ENCODE results near the gene DCXR.

The DCXR gene

DNA sequence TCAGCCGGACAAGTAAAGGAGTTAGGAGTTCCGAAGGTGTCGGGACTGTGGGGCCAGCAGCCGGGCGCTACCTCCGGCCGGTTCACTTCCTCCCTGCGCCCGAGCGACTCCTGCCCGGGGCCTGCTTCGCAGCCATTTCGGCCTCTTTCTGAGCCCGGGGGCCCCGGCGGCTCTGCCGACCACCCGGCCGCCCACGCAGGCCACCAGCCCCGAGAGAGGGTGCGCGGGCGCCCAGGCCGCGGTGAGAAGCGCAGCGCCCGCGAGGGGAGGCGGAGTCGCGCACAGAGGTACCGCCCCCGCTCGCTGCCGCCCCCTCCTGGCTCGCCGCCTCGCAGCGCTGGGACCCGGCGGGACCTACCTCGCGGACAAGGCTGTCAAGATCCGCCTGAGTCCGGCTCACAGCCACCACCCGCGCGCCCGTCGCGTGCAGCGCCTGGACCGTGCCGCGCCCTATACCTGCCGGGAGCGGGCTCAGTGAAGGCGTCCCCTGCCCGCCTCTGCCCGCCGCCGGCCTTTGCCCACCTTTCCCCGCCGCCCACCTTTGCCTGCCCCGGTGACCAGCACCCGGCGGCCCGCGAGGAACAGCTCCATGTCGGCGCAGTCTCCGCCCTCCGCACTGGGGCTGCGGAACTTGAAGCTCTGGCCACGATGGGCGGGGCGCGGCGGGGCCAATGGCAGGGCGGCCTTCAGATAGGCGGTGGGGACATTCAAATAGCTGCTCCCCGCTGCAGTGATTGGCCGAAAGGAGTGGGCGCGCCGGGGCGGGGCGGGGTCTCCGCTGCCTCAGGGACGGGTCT is at the start of gene DCXR:
Gene DCXR (minus strand): TSS at position 606 of the 797 bp plus-strand sequence. CDS start 15 bp downstream, at position 591.
- no peak for TF ChIP-seq GATA3 (IDR thresholded peaks at IDR 0.05; ENCODE audit: low read depth, low read length)
- TF ChIP-seq GATA2 (IDR thresholded peaks at IDR 0.05; ENCODE audit: low read depth, low read length) = no peak

DNA sequence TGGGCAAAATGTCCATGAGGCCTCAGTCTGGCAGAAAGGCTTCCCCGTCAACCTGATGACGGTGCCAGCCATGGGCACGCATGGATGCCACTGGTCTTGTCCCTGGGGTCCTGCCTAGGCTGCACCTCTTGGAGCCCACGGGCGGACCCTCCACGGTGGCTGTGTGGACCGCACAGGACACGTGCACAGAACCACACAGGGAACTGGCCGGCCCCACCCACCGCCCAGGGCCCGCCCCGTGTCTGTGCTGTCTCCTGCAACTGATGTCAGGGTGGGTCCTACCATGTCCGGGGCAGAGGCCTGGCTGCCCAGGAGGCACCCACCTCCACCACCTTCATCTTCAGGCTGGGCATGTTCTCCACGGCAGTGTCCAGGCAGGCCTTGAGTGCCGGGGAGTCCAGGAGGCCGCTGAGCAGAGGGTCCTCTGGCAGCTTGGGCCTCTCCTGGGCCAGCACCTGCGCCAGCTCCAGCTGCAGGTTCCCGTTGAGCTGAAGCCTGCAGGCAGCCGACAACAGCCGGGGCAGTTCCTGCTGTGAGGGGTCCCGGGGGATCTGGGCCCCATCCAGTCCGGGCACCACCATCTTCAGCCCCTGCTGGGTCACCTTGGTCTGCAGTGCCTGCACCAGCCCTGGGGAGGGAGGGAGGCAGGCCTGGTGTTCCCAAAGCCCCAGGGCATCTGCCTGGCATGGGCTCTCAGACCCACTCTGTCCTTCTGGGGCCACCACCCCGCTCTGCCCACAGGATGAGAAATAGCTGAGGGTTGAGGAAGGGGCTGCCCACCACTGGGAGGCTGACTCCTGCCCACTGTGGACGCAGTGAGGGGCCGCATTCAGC is 48.7 kb upstream of the DCXR start:
- TF ChIP-seq GATA2 (IDR thresholded peaks at IDR 0.05; ENCODE audit: low read depth, low read length) = no peak

- TF ChIP-seq GATA3 (IDR thresholded peaks at IDR 0.05; ENCODE audit: low read depth, low read length) (no peak), GATA2 (IDR thresholded peaks at IDR 0.05; ENCODE audit: low read depth, low read length) (no peak)
These were observed 47.7 kb upstream of the DCXR start for GRCh38 chr17:82085031-82085861.

GRCh38 chr17:82084373-82085030 is 47.0 kb upstream of the DCXR start:
- no peak for TF ChIP-seq GATA3 (IDR thresholded peaks at IDR 0.05; ENCODE audit: low read depth, low read length)

DNA sequence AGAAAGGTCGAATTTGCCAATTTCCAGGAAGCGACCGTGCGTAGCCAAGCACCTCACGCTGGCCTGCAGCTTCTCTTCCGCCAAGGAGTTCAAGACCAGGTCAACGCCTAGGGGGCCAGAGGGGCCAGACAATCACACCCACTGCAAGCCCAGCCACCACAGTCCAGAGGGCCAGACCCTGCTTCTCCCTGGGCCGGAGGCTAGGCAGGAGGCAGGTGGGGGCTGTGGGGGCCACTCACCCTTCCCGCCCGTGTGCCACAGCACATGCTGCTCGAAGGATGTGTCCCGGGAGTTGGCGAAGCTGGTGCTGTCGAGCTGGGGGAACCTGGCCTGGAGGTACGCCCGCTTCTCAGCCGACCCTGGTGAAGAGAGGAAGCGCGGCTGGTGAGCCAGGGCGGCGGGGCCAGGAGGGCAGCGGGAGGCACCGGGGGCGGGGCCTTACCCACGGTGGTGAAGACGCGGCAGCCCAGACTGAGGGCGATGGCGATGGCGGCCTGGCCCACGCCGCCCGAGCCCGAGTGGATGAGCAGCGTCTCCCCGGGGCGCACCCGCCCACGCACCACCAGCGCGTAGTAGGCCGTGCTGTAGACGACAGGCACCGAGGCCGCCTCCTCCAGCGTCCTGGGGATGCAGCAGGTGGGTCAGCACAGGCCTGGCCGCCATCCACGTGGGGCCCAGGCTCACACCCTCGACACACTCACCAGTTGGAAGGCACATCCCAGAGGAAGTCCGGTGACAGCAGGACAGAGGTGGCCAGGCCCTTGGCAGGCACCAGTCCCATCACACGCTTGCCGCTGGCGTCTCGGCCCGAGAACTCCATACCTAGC is 46.2 kb upstream of the DCXR start:
- TF ChIP-seq GATA2 (IDR thresholded peaks at IDR 0.05; ENCODE audit: low read depth, low read length) (no peak), GATA3 (IDR thresholded peaks at IDR 0.05; ENCODE audit: low read depth, low read length) (no peak)

DNA sequence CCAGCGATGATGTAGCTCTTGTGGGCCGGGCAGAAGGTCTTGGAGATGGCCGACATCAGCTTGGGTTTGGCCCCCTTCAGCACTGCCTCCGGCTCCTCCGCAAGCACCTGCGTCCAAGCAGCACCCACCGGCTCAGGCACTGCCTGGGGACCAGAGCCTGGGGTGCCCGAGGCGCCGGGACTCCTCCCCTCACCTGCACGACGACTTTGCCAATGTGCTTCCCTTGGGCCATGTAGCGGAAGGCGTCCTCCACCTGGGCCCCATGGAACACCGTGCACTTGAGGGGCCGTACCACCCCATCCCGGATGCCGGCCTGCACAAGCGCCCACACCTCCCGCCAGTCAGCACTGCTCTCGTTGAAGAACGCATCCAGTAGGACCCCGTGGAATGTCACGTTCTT is 45.5 kb upstream of the DCXR start:
- TF ChIP-seq GATA2 (IDR thresholded peaks at IDR 0.05; ENCODE audit: low read depth, low read length) = no peak
- TF ChIP-seq GATA3 (IDR thresholded peaks at IDR 0.05; ENCODE audit: low read depth, low read length) = no peak

DNA sequence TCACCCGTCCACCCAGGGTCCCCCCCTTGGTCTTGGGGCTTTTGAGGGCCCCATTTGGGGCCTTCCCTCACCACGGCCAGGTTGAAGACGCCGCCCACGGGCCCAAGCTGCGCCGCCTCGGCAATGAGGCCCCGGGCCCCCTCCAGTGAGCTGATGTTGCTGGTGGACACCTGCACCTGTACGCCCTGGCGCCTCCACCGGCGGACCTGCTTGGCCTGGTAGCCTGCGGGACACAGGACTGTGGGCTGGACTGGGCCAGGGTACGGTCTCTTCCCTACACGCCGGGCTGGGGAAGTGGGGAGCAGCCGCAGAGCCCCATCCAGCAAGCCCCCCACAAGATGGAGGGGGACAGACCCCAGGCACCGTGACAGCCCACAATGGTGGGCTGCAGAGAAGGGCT is 45.0 kb upstream of the DCXR start:
- TF ChIP-seq GATA3 (IDR thresholded peaks at IDR 0.05; ENCODE audit: low read depth, low read length) (no peak), GATA2 (IDR thresholded peaks at IDR 0.05; ENCODE audit: low read depth, low read length) (no peak)

- TF ChIP-seq GATA2 (IDR thresholded peaks at IDR 0.05; ENCODE audit: low read depth, low read length) (no peak), GATA3 (IDR thresholded peaks at IDR 0.05; ENCODE audit: low read depth, low read length) (no peak)
These were observed 44.5 kb upstream of the DCXR start for GRCh38 chr17:82081966-82082365.

- no peak for TF ChIP-seq GATA2 (IDR thresholded peaks at IDR 0.05; ENCODE audit: low read depth, low read length)
- TF ChIP-seq GATA3 (IDR thresholded peaks at IDR 0.05; ENCODE audit: low read depth, low read length) = no peak
These were observed 44.0 kb upstream of the DCXR start for GRCh38 chr17:82081546-82081945.

GRCh38 chr17:82080789-82081464 is 43.4 kb upstream of the DCXR start:
- TF ChIP-seq GATA3 (IDR thresholded peaks at IDR 0.05; ENCODE audit: low read depth, low read length) (no peak), GATA2 (IDR thresholded peaks at IDR 0.05; ENCODE audit: low read depth, low read length) (no peak)

GRCh38 chr17:82080048-82080788 is 42.7 kb upstream of the DCXR start:
- TF ChIP-seq GATA3 (IDR thresholded peaks at IDR 0.05; ENCODE audit: low read depth, low read length) = no peak
- no peak for TF ChIP-seq GATA2 (IDR thresholded peaks at IDR 0.05; ENCODE audit: low read depth, low read length)
